Islet precursor cell (in vitro differentiated cells): ENCODE results near the gene GNPTAB.
A peak's percentile ranks its signal among the peaks of the same experiment; 100 is the strongest.

Source experiments
- DNase-seq: peaks from one replicate; pipeline ENCODE4 v3.0.0-alpha.2; 2018

The GNPTAB gene

DNA sequence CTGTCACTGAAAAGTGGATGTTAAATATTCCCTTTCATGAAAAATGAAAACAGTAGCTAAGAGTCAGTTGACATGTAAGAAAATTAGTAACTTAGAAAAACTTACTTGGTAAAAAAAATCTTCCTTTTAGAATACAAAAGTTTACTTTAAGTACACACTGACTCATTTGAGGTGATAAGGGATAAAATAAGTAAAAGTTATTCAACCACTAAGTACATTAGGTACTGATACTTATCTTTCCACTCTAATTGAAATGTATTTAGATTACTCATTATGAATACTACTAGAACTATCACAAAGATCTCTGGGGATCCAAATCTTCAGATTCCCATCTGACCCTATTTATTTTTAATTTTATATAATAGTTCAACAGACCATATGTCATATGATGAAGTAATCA is 103.7 kb downstream of the GNPTAB start:
- no peak for DNase-seq

DNA sequence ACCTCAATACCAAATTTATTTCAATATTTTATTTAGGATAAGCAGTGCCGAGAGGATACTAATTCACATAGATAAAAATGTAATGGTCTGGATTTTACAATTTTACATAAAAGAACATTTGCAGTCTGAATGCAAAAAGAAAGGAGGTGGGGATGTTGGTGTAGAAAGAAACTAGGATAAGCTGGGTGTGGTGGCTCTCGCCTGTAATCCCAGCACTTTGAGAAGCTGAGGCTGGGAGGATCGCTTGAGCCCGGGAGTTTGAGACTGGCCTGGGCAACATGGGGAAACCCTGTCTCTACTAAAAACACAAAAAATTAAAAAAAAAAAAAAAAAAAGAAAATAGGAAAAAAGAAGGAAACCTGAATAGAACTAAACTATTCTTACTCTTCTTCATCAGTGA is 108.4 kb downstream of the GNPTAB start:
- DNase-seq: no peak

DNA sequence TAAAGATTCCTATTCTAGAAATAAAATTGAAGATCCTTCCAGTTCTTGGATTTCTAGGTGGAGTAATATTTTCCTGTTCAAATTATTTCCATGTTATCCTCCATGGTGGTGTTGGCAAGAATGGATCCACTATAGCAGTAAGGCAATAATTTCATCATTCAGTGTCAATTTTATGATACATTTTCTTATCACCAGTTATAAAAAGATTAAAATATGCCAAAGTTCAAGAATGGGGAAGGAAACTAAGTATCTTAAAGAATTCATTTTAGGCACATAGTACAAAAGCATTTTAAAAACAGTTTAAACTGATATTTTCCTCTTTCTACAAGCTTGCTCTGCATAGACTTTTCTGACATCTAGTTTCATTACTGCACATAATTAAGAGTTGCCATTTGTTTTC is 110.6 kb downstream of the GNPTAB start:
- no peak for DNase-seq

DNA sequence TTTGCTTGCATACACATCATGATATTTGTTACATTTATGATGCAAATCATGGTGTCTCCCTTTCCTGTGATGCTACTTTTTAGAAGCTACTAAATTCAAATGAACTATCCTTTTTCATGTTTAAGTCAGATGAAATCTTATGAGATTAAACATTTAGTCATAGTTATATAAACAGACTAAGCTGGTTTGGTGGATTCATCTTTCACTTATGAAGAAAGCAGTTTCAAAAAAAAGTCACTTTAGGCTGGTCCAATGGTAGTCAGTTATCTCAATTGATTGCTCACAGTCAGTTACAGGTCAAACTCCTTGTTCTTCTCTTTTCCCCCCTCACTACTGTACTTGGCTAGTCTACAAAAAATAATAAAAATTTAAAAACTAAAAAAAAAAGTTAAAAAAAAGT is 111.2 kb downstream of the GNPTAB start:
- no peak for DNase-seq

DNA sequence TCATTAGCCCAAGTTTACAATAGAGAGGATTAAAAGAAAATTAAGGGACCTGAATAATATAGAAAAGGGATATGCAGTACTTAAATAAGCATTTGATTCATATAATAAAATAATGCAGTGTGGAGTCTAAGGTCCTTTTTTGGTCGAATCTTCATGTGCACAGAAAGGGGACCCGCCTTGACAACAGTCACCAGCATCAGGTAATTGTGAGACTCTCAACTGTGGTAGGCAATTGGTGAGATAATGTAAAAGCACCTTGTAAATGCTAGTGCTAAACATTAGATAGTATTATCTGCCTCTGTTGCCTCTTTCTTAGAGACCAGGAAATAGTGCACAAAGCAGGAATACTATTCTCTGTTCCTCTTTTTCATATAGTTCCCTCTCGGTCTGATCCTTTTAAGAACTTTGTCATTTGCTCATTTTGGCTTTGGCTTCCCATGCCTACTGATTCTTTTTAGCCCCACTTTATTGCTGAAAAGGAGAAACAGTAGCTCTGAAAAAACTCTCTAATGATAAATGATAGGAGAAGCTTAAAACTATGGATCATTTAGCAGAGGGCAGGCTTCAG is 115.8 kb downstream of the GNPTAB start:
- DNase-seq: no peak

DNA sequence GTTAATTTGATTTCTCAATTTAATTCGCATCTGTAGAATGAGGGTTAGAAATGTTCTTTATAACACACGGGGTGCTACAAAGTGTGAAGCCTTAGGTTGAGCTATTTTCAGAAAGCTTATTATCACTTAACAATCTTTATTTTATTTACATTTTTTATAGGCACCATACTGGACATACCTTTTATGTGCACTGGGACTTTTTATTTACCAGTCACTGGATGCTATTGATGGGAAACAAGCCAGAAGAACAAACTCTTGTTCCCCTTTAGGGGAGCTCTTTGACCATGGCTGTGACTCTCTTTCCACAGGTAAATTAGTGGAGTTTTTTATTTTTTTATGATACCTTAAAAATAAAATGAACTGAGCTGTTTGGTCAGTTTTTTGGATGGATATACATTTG is 116.8 kb downstream of the GNPTAB start:
- no peak for DNase-seq

DNA sequence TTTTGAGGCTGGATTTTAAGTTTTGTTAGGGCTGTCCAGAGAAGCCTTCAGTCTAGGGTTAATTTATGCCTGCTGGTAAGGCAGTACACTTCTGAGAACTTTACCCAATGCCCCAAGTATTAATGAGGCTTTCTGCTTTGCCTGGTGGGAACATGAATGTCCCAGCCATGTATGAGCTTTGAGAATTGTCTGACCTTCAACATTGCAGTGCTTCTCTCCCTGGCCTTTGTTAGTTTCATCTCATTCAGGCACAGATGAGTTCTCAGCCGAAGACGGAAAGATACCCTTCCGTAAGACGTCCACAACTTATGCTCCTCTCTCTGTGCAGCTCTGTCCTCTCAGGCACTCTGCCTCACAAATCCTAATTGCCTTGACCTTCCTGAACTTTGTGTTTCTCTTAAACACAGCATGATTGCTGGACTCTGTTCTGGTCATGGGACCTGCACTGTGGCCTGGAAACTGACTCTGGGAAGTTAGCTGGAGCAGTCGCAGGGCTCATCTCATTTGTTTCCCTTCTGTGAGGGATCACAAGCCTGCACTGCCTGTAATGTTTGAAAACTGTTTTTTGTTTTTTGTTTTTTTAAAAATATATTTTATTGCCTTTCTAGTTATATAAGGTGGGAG is 117.6 kb downstream of the GNPTAB start:
- DNase-seq: peak; percentile 85

DNA sequence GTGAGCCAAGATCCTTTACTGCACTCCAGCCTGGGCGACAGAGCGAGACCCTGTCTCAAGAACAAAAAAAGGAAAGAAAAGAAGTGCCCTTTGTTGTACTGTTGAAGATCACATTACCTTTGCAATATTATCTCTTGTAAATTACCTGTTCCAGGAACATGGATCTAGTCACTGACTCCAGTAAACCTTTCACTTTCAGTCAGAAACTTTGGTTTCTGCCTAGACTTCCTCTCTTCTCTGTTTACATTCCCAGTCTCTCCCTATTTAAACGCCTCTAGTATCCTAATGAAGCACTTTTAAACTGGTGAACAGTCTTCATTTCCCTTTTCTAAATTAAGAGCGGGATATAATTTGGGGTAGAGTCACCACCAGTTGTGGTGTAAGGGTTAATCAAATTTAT is 120.5 kb downstream of the GNPTAB start:
- no peak for DNase-seq

DNA sequence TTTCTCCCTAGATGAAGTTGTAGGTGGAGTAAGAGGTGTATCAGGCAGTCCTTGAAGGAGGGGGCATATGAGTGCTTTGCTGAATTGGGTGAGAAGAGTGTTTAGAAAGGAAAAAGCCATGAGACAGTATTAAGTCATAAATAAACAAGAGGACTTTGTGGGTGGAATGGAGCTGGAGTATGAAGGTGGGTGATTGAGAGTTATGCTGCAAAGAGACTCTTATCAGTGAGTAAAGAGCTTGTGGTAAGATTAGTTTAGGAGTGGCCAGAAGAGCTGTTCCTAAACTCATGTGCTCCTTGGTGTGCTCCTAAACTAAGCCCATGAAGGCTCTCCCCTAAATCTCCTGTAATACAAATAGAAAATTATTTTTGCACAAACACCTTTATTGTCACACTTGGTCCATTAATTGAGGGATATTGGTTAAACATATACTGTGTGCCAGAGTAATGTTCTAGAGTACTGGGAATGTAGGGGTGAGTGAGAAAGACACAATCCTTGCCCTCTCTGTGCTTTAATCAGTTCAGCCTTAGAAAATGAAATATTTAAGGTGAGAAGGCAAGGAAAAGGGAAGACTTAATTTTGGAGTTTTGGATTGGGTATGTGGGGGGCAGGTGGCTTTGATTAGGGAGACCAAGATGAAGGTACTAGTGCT is 123.5 kb downstream of the GNPTAB start:
- DNase-seq: no peak

DNA sequence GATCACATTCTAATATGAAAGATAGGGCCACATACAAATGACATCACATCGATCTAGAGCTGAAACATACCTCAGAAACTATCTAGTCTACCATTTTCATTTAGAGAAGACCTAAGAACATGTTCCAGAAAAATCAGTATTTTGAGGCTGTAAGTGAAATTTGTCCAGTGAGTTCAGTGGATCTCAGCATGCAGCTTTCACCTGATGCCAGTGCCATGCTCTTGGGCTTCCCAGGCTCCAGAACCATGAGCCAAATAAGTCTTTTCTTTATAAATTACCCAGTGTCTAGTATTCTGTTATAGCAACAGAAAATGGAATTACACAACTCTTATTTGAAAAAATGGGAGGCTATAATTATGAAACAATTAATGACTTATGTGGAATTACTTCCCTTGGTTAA is 124.4 kb downstream of the GNPTAB start:
- DNase-seq: no peak

DNA sequence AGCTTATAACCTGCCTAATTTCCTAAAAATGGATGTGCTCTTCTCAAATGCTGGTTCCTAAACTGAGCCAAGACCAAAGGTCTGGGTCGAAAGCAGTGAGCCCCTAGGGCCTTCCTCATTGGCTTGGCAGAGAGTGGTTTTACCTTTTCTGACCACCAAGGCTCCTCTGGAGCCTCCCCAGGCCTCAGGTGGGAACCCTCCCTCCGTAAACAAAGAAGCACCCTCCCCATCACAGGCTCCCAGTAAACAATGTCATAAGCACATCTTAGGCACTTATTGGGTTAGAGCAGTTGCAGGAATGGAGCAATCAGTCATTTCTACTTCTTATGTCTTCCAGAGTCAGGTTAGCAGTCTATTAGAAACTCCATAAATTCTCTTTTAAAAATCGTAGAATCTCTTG is 127.3 kb downstream of the GNPTAB start:
- DNase-seq: no peak

DNA sequence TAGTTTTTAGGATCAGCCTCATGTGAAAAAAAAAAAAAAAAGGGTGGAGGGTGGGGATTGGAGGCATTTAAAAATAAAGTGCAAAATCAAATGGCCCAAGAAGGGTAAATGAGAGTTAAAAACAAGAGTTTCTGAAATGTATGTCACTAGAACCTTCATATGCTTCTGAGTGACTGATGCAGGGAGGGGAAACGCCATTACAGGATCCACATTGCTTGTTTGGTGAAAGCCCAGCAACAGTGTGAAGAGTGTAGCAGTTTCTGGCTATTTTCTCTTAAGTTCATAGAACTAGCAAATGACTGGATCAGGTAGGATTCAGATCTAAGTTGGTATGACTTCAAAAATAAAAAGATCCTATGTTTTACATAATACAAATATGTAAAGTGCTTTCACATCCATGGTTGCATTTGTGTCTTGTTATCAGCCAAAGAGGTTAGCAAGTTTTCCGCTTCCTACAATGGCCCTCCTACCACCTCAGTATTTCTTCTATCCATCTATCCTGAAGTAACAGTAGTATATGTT is 130.4 kb downstream of the GNPTAB start:
- DNase-seq: no peak

DNA sequence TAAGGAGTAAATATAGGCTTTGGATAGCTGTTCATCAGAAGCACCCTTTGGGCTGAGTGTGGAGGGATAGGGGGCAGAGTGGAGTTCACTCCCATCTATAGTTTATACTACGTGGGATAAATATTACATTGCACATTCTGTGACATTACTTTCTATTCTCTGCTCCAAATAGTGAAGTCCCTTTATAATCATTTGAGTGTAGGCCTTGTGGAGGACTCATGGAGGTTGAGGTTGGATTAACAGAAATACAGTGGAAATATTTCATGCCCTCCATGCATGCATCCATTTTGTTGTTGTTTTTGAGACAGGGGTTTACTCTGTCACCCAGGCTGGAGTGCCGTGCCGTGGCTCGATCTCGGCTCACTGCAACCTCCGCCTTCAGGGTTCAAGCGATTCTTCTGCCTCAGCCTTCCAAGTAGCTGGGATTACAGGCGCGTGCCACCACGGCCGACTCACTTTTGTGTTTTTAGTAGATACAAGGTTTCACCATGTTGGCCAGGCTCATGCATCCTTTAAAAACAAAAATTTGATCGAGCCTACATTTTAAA is 131.9 kb downstream of the GNPTAB start:
- no peak for DNase-seq

DNA sequence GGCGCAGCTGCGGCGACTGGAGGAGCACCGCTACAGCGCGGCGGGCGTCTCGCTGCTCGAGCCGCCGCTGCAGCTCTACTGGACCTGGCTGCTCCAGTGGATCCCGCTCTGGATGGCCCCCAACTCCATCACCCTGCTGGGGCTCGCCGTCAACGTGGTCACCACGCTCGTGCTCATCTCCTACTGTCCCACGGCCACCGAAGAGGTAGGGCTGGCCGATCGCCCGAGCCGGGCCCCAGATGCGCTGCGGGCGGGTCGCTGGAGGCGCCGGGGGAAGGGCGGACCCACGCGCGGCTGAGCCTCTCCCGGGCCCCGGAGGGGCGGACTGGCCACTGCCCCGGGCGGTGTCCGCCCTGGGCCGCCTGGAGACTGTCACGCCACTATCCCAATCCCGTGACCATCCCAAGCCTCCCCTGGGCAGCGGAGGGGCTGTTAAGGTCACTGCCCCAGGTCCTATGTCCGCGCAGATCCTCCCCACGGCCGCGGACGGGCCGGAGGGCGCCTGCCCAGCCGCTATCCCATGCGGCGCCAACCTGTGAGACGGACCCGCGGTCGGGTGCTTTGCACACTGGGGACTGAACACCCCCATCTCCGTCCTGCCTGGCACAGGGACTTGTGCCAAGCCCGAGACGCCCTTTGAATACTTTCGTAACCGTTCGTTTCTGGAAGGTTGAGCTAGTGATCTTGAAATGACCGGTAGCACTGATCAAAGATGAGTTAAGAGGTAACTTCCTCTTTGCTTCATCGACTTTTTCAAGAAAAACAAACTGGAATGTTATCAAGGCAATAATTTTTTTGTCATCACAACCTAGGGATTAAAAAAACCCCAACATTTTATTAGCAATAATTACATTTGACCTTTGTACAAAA is 132.6 kb downstream of the GNPTAB start:
- peak; percentile 66 for DNase-seq

DNA sequence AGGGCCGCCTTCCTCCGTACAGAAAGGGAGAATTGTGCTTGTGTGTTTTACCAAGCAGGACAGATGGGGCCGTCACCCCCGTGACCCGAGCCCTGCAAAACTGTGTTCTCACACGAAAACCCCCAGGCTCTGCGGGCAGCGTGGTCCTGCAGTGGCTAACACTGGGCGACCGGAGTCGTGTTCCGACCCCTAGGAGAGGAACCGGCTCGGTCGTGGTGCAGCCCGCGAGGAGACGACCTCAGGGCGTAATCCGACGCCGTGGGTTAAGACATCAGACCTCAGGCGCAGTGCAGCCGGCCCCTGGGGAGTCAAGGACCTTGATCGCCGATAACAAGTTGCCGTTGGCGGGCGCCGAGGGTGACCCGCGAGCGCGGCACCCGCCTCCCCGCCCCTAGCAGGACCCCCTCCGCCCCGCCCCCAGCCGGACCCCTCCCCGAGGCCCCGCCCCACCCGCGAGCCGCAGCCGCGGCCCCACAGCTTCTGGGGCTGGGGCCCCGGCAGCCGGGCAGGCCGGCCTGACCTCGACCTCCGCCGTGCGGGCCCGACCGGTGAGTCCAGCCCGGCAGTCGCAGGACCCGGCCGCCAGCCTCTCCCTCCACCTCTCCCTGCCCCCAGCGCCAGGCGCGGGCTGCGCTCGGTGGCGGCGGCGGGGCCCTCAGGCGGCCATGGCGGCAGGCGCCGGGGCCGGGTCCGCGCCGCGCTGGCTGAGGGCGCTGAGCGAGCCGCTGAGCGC is 133.4 kb downstream of the GNPTAB start, which contains the start of gene CHPT1:
Gene CHPT1 (plus strand): TSS at position 444 of the 733 bp plus-strand sequence. CDS start 222 bp downstream, at position 666.
- DNase-seq: peak; percentile 94

DNA sequence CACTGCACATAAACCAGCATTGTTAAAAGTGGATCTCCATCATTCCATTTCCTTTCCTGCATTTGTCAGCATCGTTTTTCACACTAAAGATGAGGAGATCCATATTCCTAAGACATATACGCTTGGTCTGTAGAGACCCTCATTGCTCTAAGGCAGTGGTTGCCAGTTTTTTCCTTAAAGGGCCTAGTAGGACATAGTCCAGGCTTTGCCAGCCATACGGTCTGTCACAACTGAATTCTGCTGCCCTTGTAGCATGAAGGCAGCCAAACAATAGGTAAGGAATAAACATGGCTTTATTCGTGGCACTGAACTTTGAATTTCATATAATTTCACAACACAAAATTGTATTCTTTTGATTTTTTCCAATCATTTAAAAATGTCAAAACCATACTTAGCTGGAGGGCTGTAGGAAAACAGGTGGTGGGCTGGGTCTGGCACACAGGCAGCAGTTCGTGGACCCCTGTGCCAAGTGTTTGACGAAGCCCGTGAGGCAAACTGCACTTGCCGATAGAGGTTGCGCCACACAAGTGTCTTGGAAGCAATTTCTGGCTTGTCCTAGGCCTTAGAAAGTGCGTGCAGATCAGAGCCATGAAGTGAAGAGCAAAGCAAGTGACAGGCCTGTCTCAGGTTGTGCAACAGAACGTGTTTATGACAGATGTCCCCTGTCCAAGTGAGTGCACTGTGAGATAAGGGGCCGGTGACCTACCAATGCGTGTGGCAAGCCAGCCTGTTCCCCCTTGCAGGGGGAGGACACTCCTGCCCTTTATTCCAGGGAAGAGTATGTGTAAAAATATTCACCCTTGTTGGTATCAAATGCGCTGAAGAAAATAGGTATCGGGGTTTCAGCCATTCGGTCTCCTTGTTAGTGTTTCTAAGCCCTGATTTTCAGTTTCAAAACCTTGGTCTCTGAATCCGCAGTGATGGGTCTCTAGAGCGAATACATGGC is 134.2 kb downstream of the GNPTAB start:
- DNase-seq: peak; percentile 59

DNA sequence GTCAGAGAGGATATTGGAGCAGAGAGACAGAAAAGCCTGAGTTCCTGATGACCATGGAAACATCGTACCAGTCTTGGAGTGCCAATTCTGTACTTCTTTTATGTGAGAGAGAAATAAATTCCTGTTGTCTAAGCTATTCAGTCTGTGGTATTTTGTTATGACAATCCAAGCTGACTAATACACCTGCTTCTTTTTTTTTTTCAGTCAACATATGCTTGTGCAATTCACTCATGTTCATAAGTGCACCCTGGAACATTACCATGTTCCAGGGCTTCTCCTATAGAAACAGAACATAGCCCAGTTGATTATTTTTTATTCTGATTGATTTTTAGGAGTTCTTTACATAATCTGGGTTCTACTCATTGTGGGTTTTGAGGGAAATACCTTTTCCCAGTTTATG is 135.1 kb downstream of the GNPTAB start:
- DNase-seq: no peak
